HepG2 (cell line): ENCODE measurements around the gene TXNRD1. TPM values are rescaled to one million over a fixed set of nuclear protein-coding genes. Genes with fewer than 3 reads are reported as not detected.

ENCODE experiments used
- ATAC-seq: fragments of 200-7000 bp; cut with Tn5 transposase; 3 replicates; pipeline ENCODE4 v1.9.1; 2020; ENCODE audit warnings: mild to moderate bottlenecking, moderate library complexity
- BruUV-seq: library from RNA; stranded (reverse); fragments of 400-500 nt; replicated peaks from 2 replicates; lab custom pipeline; 2021; lab: Mats Ljungman, UMichigan
- CTCF ChIA-PET: fragments of 300-600 bp; formaldehyde crosslinking; extraction: SDS; loops from one replicate; lab custom pipeline; 2021; ENCODE audit warnings: low total read pairs, inconsistent platforms, low intra/inter-chr PET ratio; lab: Yijun Ruan, JAX
- POLR2A ChIA-PET: fragments of 350-600 bp; sonication (Branson Sonifier 250); formaldehyde crosslinking; loops from one replicate; lab custom pipeline; 2020; ENCODE audit warnings: antibody characterized with exemption, inconsistent platforms; lab: Yijun Ruan, JAX
- DNase-seq: peaks from one replicate; pipeline ENCODE4 v3.0.0-alpha.2; 2015; ENCODE audit warnings: low spot score
- FAIRE-seq: peaks from 3 replicates; lab custom pipeline; 2011; peaks lifted over from hg19 to GRCh38; lab: Jason Lieb, UNC
- H2AFZ ChIP-seq: one replicate; pipeline ENCODE4 v1.6.1; 2011; ENCODE audit warnings: low read length, inconsistent platforms
- H3K27ac ChIP-seq: fragments of 300-600 bp; 3 replicates; pipeline ENCODE4 v1.8.0; 2011; ENCODE audit warnings: mixed run types, mild to moderate bottlenecking, mixed read lengths, low read length, inconsistent platforms; ENCODE audit not compliant: insufficient read depth; ENCODE audit errors: extremely low read length
- H3K27me3 ChIP-seq, 2 experiments: fragments of 200-600 bp in 1 of 2; 2 replicates in 1 of 2; 3 replicates in 1 of 2; pipeline versions ENCODE4 v1.6.0 to v1.8.0; 2011; ENCODE audit warnings: low read length in 2 of 2, mild to moderate bottlenecking in 2 of 2, moderate library complexity in 2 of 2, inconsistent platforms in 1 of 2; ENCODE audit not compliant: insufficient read depth in 2 of 2, control insufficient read depth in 1 of 2
- H3K36me3 ChIP-seq, 2 experiments: fragments of 200-600 bp in 1 of 2; replicated peaks in 1 of 2; 2 replicates in 1 of 2; 3 replicates in 1 of 2; pipeline versions ENCODE4 v1.5.1 to v1.8.0; 2011; ENCODE audit warnings: low read length in 2 of 2, inconsistent platforms in 1 of 2; ENCODE audit not compliant: insufficient read depth in 2 of 2, control insufficient read depth in 1 of 2
- H3K4me1 ChIP-seq: 2 replicates; pipeline ENCODE4 v1.5.1; 2012; ENCODE audit warnings: low read length, inconsistent platforms; ENCODE audit not compliant: insufficient read depth
- H3K4me2 ChIP-seq: 2 replicates; pipeline ENCODE4 v1.6.0; 2011; ENCODE audit warnings: low read depth, low read length, inconsistent platforms
- H3K4me3 ChIP-seq, 3 experiments: fragments of 200-600 bp in 1 of 3; sonication (generic), shearing (Covaris generic) in 1 of 3; replicated peaks in 1 of 3; 2 replicates each; pipeline ENCODE4 v1.5.1; 2011 to 2016; ENCODE audit warnings: low read length in 3 of 3, inconsistent platforms in 2 of 3, low read depth in 2 of 3, mild to moderate bottlenecking in 2 of 3, control low read depth in 1 of 3, mixed read lengths in 1 of 3; ENCODE audit not compliant: insufficient read depth in 1 of 3
- H3K79me2 ChIP-seq: one replicate; pipeline ENCODE4 v1.6.1; 2011; ENCODE audit warnings: low read length, inconsistent platforms; ENCODE audit not compliant: insufficient read depth
- H3K9ac ChIP-seq: 2 replicates; pipeline ENCODE4 v1.6.0; 2011; ENCODE audit warnings: mild to moderate bottlenecking, low read depth, low read length, inconsistent platforms; ENCODE audit not compliant: insufficient read depth
- H3K9me3 ChIP-seq: 2 replicates; pipeline ENCODE4 v1.5.1; 2012; ENCODE audit warnings: mild to moderate bottlenecking, low read length
- H4K20me1 ChIP-seq: 2 replicates; pipeline ENCODE4 v1.6.0; 2011; ENCODE audit warnings: inconsistent platforms, mild to moderate bottlenecking, low read length, moderate library complexity; ENCODE audit not compliant: insufficient read depth
- ARID2 ChIP-seq: sonication (generic); formaldehyde crosslinking; IDR thresholded peaks from 2 replicates; pipeline ENCODE4 v1.8.1; 2022; ENCODE audit warnings: mild to moderate bottlenecking, missing genetic modification reagents, borderline replicate concordance
- ARID3A ChIP-seq: IDR thresholded peaks from 2 replicates; pipeline ENCODE4 v1.6.1; 2012; ENCODE audit warnings: low read depth, low read length, improper control_type of control experiment
- ATRX ChIP-seq: sonication (generic); formaldehyde crosslinking; IDR thresholded peaks from 2 replicates; pipeline ENCODE4 v1.4.0; 2020; ENCODE audit warnings: missing genetic modification reagents, borderline replicate concordance
- CHD2 ChIP-seq: IDR thresholded peaks from 2 replicates; pipeline ENCODE4 v1.6.1; 2011; ENCODE audit warnings: low read depth, low read length, improper control_type of control experiment
- FOXJ3 ChIP-seq: sonication (generic); formaldehyde crosslinking; IDR thresholded peaks from 2 replicates; pipeline ENCODE4 v1.4.0; 2020; ENCODE audit warnings: missing genetic modification reagents, mild to moderate bottlenecking, borderline replicate concordance
- FOXM1 ChIP-seq: sonication (generic); formaldehyde crosslinking; IDR thresholded peaks from 2 replicates; pipeline ENCODE4 v1.5.0; 2020; ENCODE audit warnings: missing genetic modification reagents
- HBP1 ChIP-seq: IDR thresholded peaks from 2 replicates; pipeline ENCODE4 v1.6.1; 2016; ENCODE audit warnings: low read depth, control low read depth
- KDM2A ChIP-seq: sonication (generic); formaldehyde crosslinking; IDR thresholded peaks from 2 replicates; pipeline ENCODE4 v1.4.0; 2020; ENCODE audit warnings: low read depth, missing genetic modification reagents, borderline replicate concordance
- POLR2AphosphoS2 ChIP-seq: IDR thresholded peaks from 2 replicates; pipeline ENCODE4 v1.6.1; 2011; ENCODE audit warnings: low read depth, low read length, improper control_type of control experiment
- RBM22 ChIP-seq: fragments of 200-400 bp; formaldehyde crosslinking; optimal IDR thresholded peaks from 2 replicates; pipeline ENCODE3; 2017; ENCODE audit warnings: mild to moderate bottlenecking, low read length, moderate library complexity
- SIX4 ChIP-seq: sonication (generic); formaldehyde crosslinking; IDR thresholded peaks from 2 replicates; pipeline ENCODE4 v1.4.0; 2020; ENCODE audit warnings: missing genetic modification reagents
- TGIF2 ChIP-seq: IDR thresholded peaks from 2 replicates; pipeline ENCODE4 v1.6.1; 2016; ENCODE audit warnings: control low read depth, missing compliant biosample characterization
- TSC22D2 ChIP-seq: sonication (generic); formaldehyde crosslinking; IDR thresholded peaks from 2 replicates; pipeline ENCODE4 v1.5.1; 2020; ENCODE audit warnings: missing genetic modification reagents, mild to moderate bottlenecking, borderline replicate concordance
- ZNF446 ChIP-seq: sonication (generic); formaldehyde crosslinking; IDR thresholded peaks from 2 replicates; pipeline ENCODE4 v1.5.0; 2020; ENCODE audit warnings: mild to moderate bottlenecking, missing genetic modification reagents
- WGBS: methylation state at CpG from one replicate; pipeline ENCODE4 v1.1.6; 2017; ENCODE audit warnings: low lambda C conversion rate; 5-methylcytosine and 5-hydroxymethylcytosine counted together
- in situ Hi-C: cut with HindIII; loops from 2 replicates; pipeline ENCODE4 v1.10.0; 2017; ENCODE audit warnings: low pct_unique_long_range_greater_than_20kb; ENCODE audit not compliant: extremely low pct_ligation_motif_present
- intact Hi-C: fragments of 100-400 bp; cut with micrococcal nuclease; formaldehyde crosslinking; loops from one replicate; pipeline ENCODE4 v1.10.0; 2022; ENCODE audit not compliant: unreplicated experiment
- polyA plus RNA-seq, 8 experiments: library from polyadenylated mRNA; depleted of rRNA in 3 of 8; stranded (reverse) in 7 of 8; unstranded in 1 of 8; fragments of >200 nt; fragmentation: Illumina TruSeq in 4 of 8; extraction: Trizol in 4 of 8; gene quantifications; 2 replicates each; pipeline versions ENCODE4 v1.2.1 to v1.2.3, GENCODE V29; 2011 to 2016; ENCODE audit warnings: low read depth in 4 of 8, missing spikeins in 1 of 8, mixed read lengths in 1 of 8; ENCODE audit not compliant: insufficient read depth in 1 of 8
- total RNA-seq, 5 experiments: library from RNA; depleted of rRNA; stranded (reverse); fragments of >200 nt; fragmentation: Illumina TruSeq; extraction: Trizol; gene quantifications; 2 replicates each; pipeline ENCODE4 v1.2.3, GENCODE V29; 2016; ENCODE audit warnings: low read depth in 1 of 5

Gene TXNRD1
- total and polyA plus RNA-seq, 2 of the 13 experiments (the other 11 are each of a cell fraction or from before 2014, with no cell fraction given): 54.0 to 190 TPM

- no peak for ATAC-seq
- no peak overlapping the region for H3K27ac ChIP-seq
- H3K9me3 ChIP-seq: no peaks in the 10 kb centered on the region
- ChIA-PET POLR2A (no interaction called here), CTCF (no interaction called here)
- peaks cover 29% of the 10 kb centered on the region for H3K79me2 ChIP-seq
- intact Hi-C loops: no loop called here
- no peak overlapping the region for H3K9ac ChIP-seq
- H2AFZ ChIP-seq: no peak overlapping the region
- in situ Hi-C loops: no loop called here
- WGBS: 72% methylated on average over 4 of the region's 4 CpGs
- no peak for FAIRE-seq
- peaks cover 25 to 80% of the 10 kb centered on the region in 2 experiments for H3K36me3 ChIP-seq
- TF ChIP-seq FOXJ3 (CRISPR knock-in tag) (no peak), POLR2AphosphoS2 (peak; percentile 19; the same call in 1 of the 2 replicates), RBM22 (peak; percentile 66)
- no peaks in the 10 kb centered on the region for H3K27me3 ChIP-seq
- BruUV-seq: no TSS peak
- H4K20me1 ChIP-seq: peaks cover 18% of the 10 kb centered on the region
- DNase-seq: no peak
- no peaks in the 10 kb centered on the region for H3K4me1 ChIP-seq
- no peak overlapping the region for H3K4me3 ChIP-seq
- H3K4me2 ChIP-seq: no peak overlapping the region
Observed at GRCh38 chr12:104313568-104314241, 98.1 kb downstream of the TXNRD1 start.

GRCh38 chr12:104314242-104314614 is 98.6 kb downstream of the TXNRD1 start:
- BruUV-seq: TSS peak; percentile 12
- no peak overlapping the region for H2AFZ ChIP-seq
- peaks cover 14% of the 10 kb centered on the region for H4K20me1 ChIP-seq
- no peak overlapping the region for H3K9ac ChIP-seq
- in situ Hi-C loops (no loop called here), intact Hi-C loops (no loop called here)
- peaks cover 28 to 82% of the 10 kb centered on the region in 2 experiments for H3K36me3 ChIP-seq
- ChIA-PET POLR2A (no interaction called here), CTCF (no interaction called here)
- DNase-seq (no peak), FAIRE-seq (no peak), ATAC-seq (peak; percentile 16; the same call in 1 of the 3 replicates)
- no peak overlapping the region for H3K4me2 ChIP-seq
- TF ChIP-seq TGIF2 (CRISPR knock-in tag) (no peak), ATRX (CRISPR knock-in tag) (no peak), ARID3A (no peak), TSC22D2 (CRISPR knock-in tag) (no peak), HBP1 (no peak), RBM22 (peak; percentile 66), FOXM1 (CRISPR knock-in tag) (no peak), KDM2A (CRISPR knock-in tag) (no peak), CHD2 (no peak), SIX4 (CRISPR knock-in tag) (no peak), ZNF446 (CRISPR knock-in tag) (no peak), ARID2 (CRISPR knock-in tag) (no peak), POLR2AphosphoS2 (peak; percentile 10; the same call in 1 of the 2 replicates)
- 100% methylated on average over 1 of the region's 1 CpG for WGBS
- peaks cover 25% of the 10 kb centered on the region for H3K79me2 ChIP-seq
- H3K4me1 ChIP-seq: no peaks in the 10 kb centered on the region
- no peak overlapping the region for H3K27ac ChIP-seq
- H3K9me3 ChIP-seq: no peaks in the 10 kb centered on the region
- H3K4me3 ChIP-seq: no peak overlapping the region
- no peaks in the 10 kb centered on the region for H3K27me3 ChIP-seq
